Endothelial cell of umbilical vein (primary cell): ENCODE data around the gene HSDL2. TPM values are rescaled to one million over a fixed set of nuclear protein-coding genes. Genes with fewer than 3 reads are reported as not detected.
A peak's percentile ranks its signal among the peaks of the same experiment; 100 is the strongest.
"Not testable (repeated sequence)": the region's sequence is repeated elsewhere in the genome, so short reads cannot be mapped to it uniquely, and the experiment has no call there.

ENCODE experiments used
- BruUV-seq: library from RNA; stranded (reverse); fragments of 400-500 nt; replicated peaks from 2 replicates; lab custom pipeline; 2021; lab: Mats Ljungman, UMichigan
- CTCF ChIA-PET: fragments of 300-600, 350-600 bp; sonication (Branson Sonifier 250); formaldehyde crosslinking; loops from one replicate; lab custom pipeline; 2021; ENCODE audit warnings: antibody characterized with exemption, inconsistent platforms; lab: Charles Lee
- POLR2A ChIA-PET: fragments of 300-600, 350-600 bp; sonication (Branson Sonifier 250); formaldehyde crosslinking; loops from one replicate; lab custom pipeline; 2021; ENCODE audit warnings: antibody characterized with exemption, inconsistent platforms; lab: Charles Lee
- DNase-seq: peaks from one replicate; pipeline ENCODE4 v3.0.0-alpha.2; 2011; ENCODE audit warnings: low read depth, low spot score
- FAIRE-seq: peaks from 2 replicates; lab custom pipeline; 2011; peaks lifted over from hg19 to GRCh38; lab: Jason Lieb, UNC
- H2AFZ ChIP-seq: 2 replicates; pipeline ENCODE4 v1.6.0; 2012; ENCODE audit warnings: low read depth, low read length, control low read depth, inconsistent platforms
- H3K27ac ChIP-seq: 2 replicates; pipeline ENCODE4 v1.5.1; 2011; ENCODE audit warnings: low read depth, mild to moderate bottlenecking, control low read depth, low read length, moderate library complexity; ENCODE audit not compliant: insufficient read depth
- H3K27me3 ChIP-seq, 2 experiments: 2 replicates each; pipeline versions ENCODE4 v1.6.0 to v1.6.1; 2011; ENCODE audit warnings: low read length in 2 of 2, mixed read lengths in 1 of 2; ENCODE audit not compliant: control insufficient read depth in 2 of 2, insufficient read depth in 2 of 2
- H3K36me3 ChIP-seq, 2 experiments: 2 replicates in 1 of 2; 3 replicates in 1 of 2; pipeline ENCODE4 v1.5.1; 2011; ENCODE audit warnings: low read length in 2 of 2, mild to moderate bottlenecking in 1 of 2, moderate library complexity in 1 of 2; ENCODE audit not compliant: control insufficient read depth in 2 of 2, insufficient read depth in 2 of 2; ENCODE audit errors: extremely low read depth in 1 of 2
- H3K4me1 ChIP-seq: 3 replicates; pipeline ENCODE4 v1.5.1; 2011; ENCODE audit warnings: mild to moderate bottlenecking, low read length; ENCODE audit not compliant: control insufficient read depth, insufficient read depth; ENCODE audit errors: extremely low read depth
- H3K4me2 ChIP-seq: 2 replicates; pipeline ENCODE4 v1.6.1; 2011; ENCODE audit warnings: low read length, control low read depth, mixed read lengths; ENCODE audit not compliant: insufficient read depth
- H3K4me3 ChIP-seq, 3 experiments: fragments of 200-600 bp in 1 of 3; sonication (generic), shearing (Covaris generic) in 1 of 3; replicated peaks in 1 of 3; 2 replicates each; pipeline ENCODE4 v1.5.1; 2011 to 2016; ENCODE audit warnings: control low read depth in 3 of 3, low read length in 3 of 3, mild to moderate bottlenecking in 2 of 3, inconsistent platforms in 1 of 3, low read depth in 1 of 3, moderate library complexity in 1 of 3; ENCODE audit not compliant: insufficient read depth in 1 of 3
- H3K79me2 ChIP-seq: 2 replicates; pipeline ENCODE4 v1.6.0; 2012; ENCODE audit warnings: low read length, inconsistent platforms; ENCODE audit not compliant: control insufficient read depth, insufficient read depth
- H3K9ac ChIP-seq: replicated peaks from 2 replicates; pipeline ENCODE3; 2011; ENCODE audit warnings: low read length, control low read depth; ENCODE audit not compliant: insufficient read depth; ENCODE audit errors: extremely low read depth
- H3K9me1 ChIP-seq: replicated peaks from 3 replicates; pipeline ENCODE4 v1.6.0; 2011; ENCODE audit warnings: mild to moderate bottlenecking, low read length; ENCODE audit not compliant: control insufficient read depth, insufficient read depth; ENCODE audit errors: extremely low read depth
- H3K9me3 ChIP-seq: replicated peaks from 2 replicates; pipeline ENCODE4 v1.5.1; 2012; ENCODE audit warnings: low read length, inconsistent platforms; ENCODE audit not compliant: control insufficient read depth, insufficient read depth
- H4K20me1 ChIP-seq: replicated peaks from 2 replicates; pipeline ENCODE3; 2011; ENCODE audit warnings: mild to moderate bottlenecking, low read length; ENCODE audit not compliant: control insufficient read depth, insufficient read depth; ENCODE audit errors: extremely low read depth
- CTCF ChIP-seq, 2 donors: IDR thresholded peaks; 1 replicate in 1 of 2; 2 replicates in 1 of 2; pipeline ENCODE4 v1.5.1; 2011; ENCODE audit warnings: low read length in 2 of 2, mild to moderate bottlenecking in 2 of 2, moderate library complexity in 2 of 2, control low read depth in 1 of 2, inconsistent platforms in 1 of 2, low read depth in 1 of 2; ENCODE audit not compliant: insufficient read depth in 1 of 2; ENCODE audit errors: extremely low read depth in 1 of 2
- EZH2 ChIP-seq: IDR thresholded peaks from 2 replicates; pipeline ENCODE4 v1.6.1; 2012; ENCODE audit warnings: borderline replicate concordance, low read depth, mild to moderate bottlenecking, moderate library complexity, low read length, inconsistent platforms; ENCODE audit not compliant: severe bottlenecking
- FOS ChIP-seq: IDR thresholded peaks from 2 replicates; pipeline ENCODE4 v1.6.1; 2011; ENCODE audit warnings: mild to moderate bottlenecking, low read length, moderate library complexity, borderline replicate concordance; ENCODE audit not compliant: insufficient read depth
- GATA2 ChIP-seq: IDR thresholded peaks from 2 replicates; pipeline ENCODE4 v1.7.0; 2011; ENCODE audit warnings: low read depth, mild to moderate bottlenecking, moderate library complexity, mixed read lengths, low read length; ENCODE audit not compliant: insufficient read length, insufficient read depth
- JUN ChIP-seq: IDR thresholded peaks from 2 replicates; pipeline ENCODE4 v1.6.1; 2011; ENCODE audit warnings: borderline replicate concordance, low read depth; ENCODE audit not compliant: insufficient read length, insufficient read depth
- MAX ChIP-seq: IDR thresholded peaks from 2 replicates; pipeline ENCODE4 v1.6.1; 2011; ENCODE audit not compliant: insufficient read depth, insufficient read length
- MYC ChIP-seq: IDR thresholded peaks from one replicate; pipeline ENCODE4 v1.6.1; 2011; ENCODE audit warnings: mild to moderate bottlenecking, low read depth, low read length
- POLR2A ChIP-seq: IDR thresholded peaks from 2 replicates; pipeline ENCODE4 v1.6.1; 2012; ENCODE audit warnings: low read depth, mild to moderate bottlenecking, control low read depth, low read length
- POLR2AphosphoS5 ChIP-seq: IDR thresholded peaks from 2 replicates; pipeline ENCODE4 v1.6.1; 2012; ENCODE audit warnings: low read depth, mild to moderate bottlenecking, control low read depth, low read length, moderate library complexity; ENCODE audit not compliant: insufficient read depth
- dilution Hi-C: fragments of 300-500 bp; cut with MboI; formaldehyde crosslinking; loops from one replicate; pipeline ENCODE4 v1.15.0; 2019; ENCODE audit warnings: low sequenced_read_pairs; ENCODE audit not compliant: extremely low pct_ligation_motif_present
- intact Hi-C: fragments of 100-400 bp; cut with micrococcal nuclease; formaldehyde crosslinking; loops from one replicate; pipeline ENCODE4 v1.10.0; 2022
- polyA plus RNA-seq, 4 experiments: library from polyadenylated mRNA; depleted of rRNA in 3 of 4; stranded (reverse) in 3 of 4; unstranded in 1 of 4; fragments of >200 nt; gene quantifications; 2 replicates each; pipeline versions ENCODE4 v1.2.1 to v1.2.3, GENCODE V29; 2011 to 2012; ENCODE audit warnings: missing spikeins in 1 of 4
- total RNA-seq: library from RNA; stranded (reverse); gene quantifications from 2 replicates; pipeline ENCODE4 v1.2.3, GENCODE V29; 2021

Gene HSDL2
- total and polyA plus RNA-seq, 2 donors (not counting 3 experiments of a cell fraction or from before 2014, with no cell fraction given): 5.6 to 22.1 TPM

- TF ChIP-seq MYC (no peak), GATA2 (no peak), EZH2 (no peak), MAX (no peak), POLR2AphosphoS5 (no peak), CTCF (IDR thresholded peaks at IDR 0.05; ENCODE audit: extremely low read depth in 1 of 2, insufficient read depth in 1 of 2, low read depth in 1 of 2, low read length in 2 of 2) (no peak), POLR2A (no peak), JUN (no peak), FOS (no peak)
- Histone ChIP-seq H3K36me3 (no peaks in the 10 kb centered on the region), H3K27ac (no peak overlapping the region), H3K9me3 (no peaks in the 10 kb centered on the region), H3K4me3 (no peak overlapping the region), H3K4me2 (no peak overlapping the region), H4K20me1 (no peaks in the 10 kb centered on the region), H3K9me1 (no peaks in the 10 kb centered on the region), H3K79me2 (no peaks in the 10 kb centered on the region), H2AFZ (no peak overlapping the region), H3K9ac (no peak overlapping the region), H3K4me1 (peaks cover 3% of the 10 kb centered on the region), H3K27me3 (no peaks in the 10 kb centered on the region)
- dilution Hi-C loops (no loop called here), intact Hi-C loops (no loop called here)
- ChIA-PET POLR2A (no interaction called here), CTCF (interaction anchor here (0.8 to 2.7 kb wide), 2 partner anchors 8 to 273 kb away, joined by 3 to 10 read pairs; partner anchors contain the start of gene HSDL2)
- no TSS peak for BruUV-seq
- FAIRE-seq (peak; percentile 50), DNase-seq (no peak)
Observed at GRCh38 chr9:112371060-112371459, 8.8 kb upstream of the HSDL2 start.

GRCh38 chr9:112373666-112374065 lies 6.2 kb upstream of the HSDL2 start:
- BruUV-seq, H2AFZ ChIP-seq, CTCF ChIA-PET, H3K27ac ChIP-seq, H3K9me1 ChIP-seq, H4K20me1 ChIP-seq, H3K27me3 ChIP-seq, POLR2A ChIA-PET, H3K9ac ChIP-seq, H3K4me2 ChIP-seq, H3K9me3 ChIP-seq, dilution Hi-C loops, H3K36me3 ChIP-seq, H3K4me3 ChIP-seq, intact Hi-C loops, H3K79me2 ChIP-seq: not testable (repeated sequence)
- DNase-seq (peak; percentile 12), FAIRE-seq (peak; percentile 43)
- peaks cover 14% of the 10 kb centered on the region for H3K4me1 ChIP-seq

GRCh38 chr9:112374232-112374631 lies 5.7 kb upstream of the HSDL2 start:
- POLR2A ChIA-PET, H3K9me1 ChIP-seq, H3K9ac ChIP-seq, H3K36me3 ChIP-seq, intact Hi-C loops, H4K20me1 ChIP-seq, H3K4me3 ChIP-seq, H3K4me2 ChIP-seq, BruUV-seq, H2AFZ ChIP-seq, H3K9me3 ChIP-seq, H3K27ac ChIP-seq, H3K79me2 ChIP-seq, CTCF ChIA-PET, DNase-seq, dilution Hi-C loops, H3K27me3 ChIP-seq, FAIRE-seq: not testable (repeated sequence)
- H3K4me1 ChIP-seq: peaks cover 15% of the 10 kb centered on the region
